GM11168 (cell line): Measurements from ENCODE around the gene C6.
"Not testable (repeated sequence)": the region's sequence is repeated elsewhere in the genome, so short reads cannot be mapped to it uniquely, and the experiment has no call there.

Experiments
- in situ Hi-C: fragments of 300-500 bp; cut with MboI; formaldehyde crosslinking; loops from one replicate; pipeline ENCODE4 v1.12.0; 2022; ENCODE audit warnings: low sequenced_read_pairs; ENCODE audit not compliant: unreplicated experiment

C6 gene

DNA sequence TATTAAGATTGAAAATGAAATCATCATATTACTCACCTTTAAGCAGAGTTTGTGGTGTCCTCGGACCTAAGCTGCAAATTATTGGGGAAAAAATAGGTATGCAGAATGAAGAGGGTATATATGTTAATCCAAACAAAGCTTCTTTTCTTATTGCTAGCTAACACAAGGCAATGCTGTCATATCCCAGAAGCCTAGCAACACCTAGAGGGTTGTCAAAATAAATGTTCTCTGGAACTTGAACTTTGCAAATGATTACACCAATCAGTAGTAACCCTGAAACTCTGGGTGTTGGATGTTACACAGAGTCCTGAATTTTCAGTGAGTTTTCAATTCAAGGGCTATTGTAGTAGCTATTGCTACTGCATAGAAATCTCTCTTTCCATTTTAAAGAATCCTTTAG lies at the start of gene C6:
Gene C6, minus strand, starts transcription at position 193 of the 400 bp plus-strand sequence. CDS start 10,302 bp downstream, outside the sequence.
- in situ Hi-C loops = no loop called here

- in situ Hi-C loops = no loop called here
Observed at GRCh38 chr5:41256400-41256799, 43.1 kb upstream of the C6 start.

DNA sequence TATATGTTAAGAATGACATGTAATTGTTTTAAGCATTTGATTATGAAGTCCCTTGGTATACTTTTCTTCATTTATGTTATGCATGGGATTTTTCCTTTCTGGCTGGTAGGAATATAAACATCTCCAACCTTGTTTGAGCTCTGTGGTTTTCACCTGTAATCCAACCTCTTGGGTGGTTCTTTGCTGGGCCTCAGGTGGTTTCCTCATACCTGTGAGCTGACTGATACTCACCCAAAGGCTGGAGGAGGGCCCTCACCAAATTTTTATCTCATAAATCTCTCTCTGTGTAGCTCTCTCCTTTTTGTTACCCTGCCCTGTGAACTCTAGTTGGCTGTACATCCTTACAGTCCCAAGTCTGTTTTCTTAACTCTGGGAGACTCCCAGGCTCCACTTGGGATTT lies 39.8 kb upstream of the C6 start:
- in situ Hi-C loops = no loop called here

DNA sequence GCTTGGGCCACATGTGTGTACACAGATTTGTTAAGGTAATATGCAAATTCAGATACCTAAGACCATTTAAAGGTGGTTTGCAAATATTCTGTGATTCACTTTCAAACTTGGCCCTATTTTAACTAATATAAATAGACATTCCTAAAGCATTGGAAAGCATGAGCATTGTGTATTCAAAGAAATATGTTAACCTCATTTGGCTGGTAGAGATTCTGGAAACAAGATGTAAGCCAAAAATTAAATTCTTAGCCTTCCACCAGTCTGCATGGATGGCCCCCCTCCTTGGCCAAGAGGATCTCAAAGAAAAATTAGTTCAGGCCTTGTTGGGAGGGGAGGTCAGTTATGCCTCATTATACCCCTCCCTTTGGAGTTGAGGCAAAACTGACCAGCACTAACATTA lies 38.7 kb upstream of the C6 start:
- in situ Hi-C loops = no loop called here

- in situ Hi-C loops = no loop called here
Observed at GRCh38 chr5:41250351-41250987, 37.1 kb upstream of the C6 start.

GRCh38 chr5:41247135-41247534 lies 33.8 kb upstream of the C6 start:
- in situ Hi-C loops = no loop called here

DNA sequence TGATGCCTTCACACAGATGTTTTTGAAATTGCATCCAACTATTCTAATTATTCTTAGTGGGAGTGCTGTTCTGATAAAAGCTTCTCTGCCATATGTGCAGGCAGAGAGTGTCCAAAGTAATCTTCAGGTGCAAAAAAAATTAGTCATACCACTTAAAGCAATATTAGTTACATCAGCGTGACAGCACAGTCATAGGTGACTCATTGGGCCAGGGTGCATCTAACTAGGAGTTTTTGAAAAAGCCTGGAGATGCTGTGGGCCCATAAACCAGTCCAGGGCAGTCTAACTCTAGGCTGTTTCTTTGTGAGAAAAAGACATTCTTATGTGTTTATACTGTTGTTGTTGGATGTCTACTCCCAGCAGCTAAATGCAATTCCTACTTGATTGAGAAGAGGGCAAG lies 33.0 kb upstream of the C6 start:
- in situ Hi-C loops = no loop called here

- in situ Hi-C loops = no loop called here
Observed at GRCh38 chr5:41243558-41243957, 30.2 kb upstream of the C6 start.

- in situ Hi-C loops = no loop called here
Observed at GRCh38 chr5:41240985-41241384, 27.7 kb upstream of the C6 start.

GRCh38 chr5:41240390-41240789 lies 27.1 kb upstream of the C6 start:
- in situ Hi-C loops = no loop called here

DNA sequence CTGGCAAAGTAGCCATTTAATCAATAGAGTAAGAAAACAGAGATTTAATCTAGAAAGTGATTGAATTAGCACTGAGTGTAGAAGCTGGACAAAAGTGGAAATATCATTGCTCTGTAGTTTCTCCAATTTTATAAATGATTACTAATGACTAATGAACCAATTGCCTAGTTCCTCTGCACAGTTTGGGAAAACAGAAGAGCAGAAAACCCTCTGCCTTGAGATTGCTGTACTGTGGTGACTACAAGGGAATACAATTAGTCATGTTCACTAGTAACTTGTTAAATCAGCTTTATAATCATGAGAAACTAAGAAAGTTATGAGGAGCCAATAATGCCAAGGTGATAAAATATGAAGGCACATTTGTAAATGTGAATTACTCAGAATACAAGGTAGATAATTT lies 21.1 kb upstream of the C6 start:
- in situ Hi-C loops = no loop called here

DNA sequence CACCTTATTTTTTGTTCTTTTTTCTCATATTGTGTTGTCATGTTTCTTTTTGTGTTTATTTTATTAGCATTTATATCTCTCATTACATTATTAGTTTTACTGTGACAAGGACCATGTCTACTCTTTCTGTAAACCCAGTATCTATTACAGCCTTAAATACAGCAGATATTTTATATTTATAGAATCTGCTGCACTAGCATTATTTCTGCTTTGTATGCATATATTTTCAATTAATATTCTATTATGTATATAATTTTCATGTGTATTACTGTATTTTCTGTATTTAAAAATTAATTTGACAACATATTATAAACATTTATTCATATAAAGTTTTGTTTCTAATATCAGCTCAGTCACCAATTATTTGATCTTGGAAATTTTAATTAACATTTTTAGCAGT lies 19.5 kb upstream of the C6 start:
- in situ Hi-C loops = no loop called here

- in situ Hi-C loops = not testable (repeated sequence)
Observed at GRCh38 chr5:41230276-41230675, 16.9 kb upstream of the C6 start.

DNA sequence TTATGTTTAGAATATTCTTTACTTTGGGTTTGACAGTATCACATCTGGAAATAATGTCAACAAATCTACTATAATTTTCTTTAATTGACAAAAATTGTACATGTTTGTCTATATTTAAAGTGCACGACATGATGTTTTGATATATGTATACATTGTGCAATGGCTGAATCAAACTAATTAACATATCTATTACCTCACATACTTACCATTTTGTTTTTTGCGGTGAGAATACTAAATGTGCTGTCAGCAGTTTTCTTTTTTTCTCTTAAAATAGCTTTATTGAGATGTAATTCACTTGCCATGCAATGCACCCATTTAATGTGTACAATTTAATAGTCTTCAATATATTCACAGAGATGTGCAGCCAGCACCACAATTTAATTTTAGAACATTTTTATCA lies 10.6 kb upstream of the C6 start:
- in situ Hi-C loops = no loop called here

DNA sequence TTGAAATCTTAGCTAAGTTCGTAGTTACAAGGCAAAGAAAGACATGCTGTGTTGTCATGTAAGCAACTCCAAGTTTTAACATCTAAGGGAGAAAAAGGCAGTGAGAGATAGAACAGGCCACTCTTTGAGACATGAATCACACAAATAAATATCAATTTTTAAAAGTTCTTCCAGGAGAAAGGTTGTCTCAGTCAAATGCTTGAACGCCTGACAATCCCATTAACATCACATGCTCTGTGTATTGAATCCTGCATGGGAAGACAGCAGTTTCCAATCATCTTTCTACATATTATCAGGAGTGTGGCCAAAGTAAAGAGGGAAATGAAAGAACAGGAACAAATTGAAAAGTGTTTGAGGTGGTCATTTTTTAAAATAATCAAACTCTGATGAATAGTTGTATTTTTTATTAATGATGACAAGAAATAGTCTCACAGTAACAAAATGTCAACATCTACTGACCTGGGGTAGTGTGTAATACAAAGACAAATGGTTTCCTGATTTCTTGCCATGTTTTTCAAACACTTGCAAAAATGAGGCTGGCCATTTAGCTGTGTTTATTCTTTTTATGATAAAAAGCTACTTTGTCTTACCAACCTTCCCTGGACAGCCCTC lies 6.4 kb upstream of the C6 start:
- in situ Hi-C loops = no loop called here

GRCh38 chr5:41218929-41219657 lies 5.8 kb upstream of the C6 start:
- in situ Hi-C loops = no loop called here

- in situ Hi-C loops = no loop called here
Observed at GRCh38 chr5:41214182-41214581, 850 bp upstream of the C6 start.

DNA sequence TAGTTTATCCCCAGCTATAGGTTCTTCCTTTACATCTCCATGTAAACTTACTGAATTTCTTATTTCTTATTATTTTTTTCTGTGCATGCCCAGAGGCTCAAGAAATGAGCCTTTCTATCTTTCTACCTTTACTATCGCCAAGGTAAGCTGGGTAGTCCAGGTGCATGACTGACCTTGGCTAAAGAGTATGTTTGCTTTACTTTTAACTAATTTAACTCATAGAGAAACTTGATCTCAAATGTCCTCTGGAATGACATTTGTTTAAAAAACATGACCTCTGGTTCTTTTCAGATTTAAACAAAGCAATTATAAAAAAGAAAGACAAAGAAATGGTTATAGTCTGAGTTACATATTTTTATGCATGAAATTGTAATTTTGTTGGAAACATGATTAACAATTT lies 397 bp downstream of the C6 start:
- in situ Hi-C loops = no loop called here

DNA sequence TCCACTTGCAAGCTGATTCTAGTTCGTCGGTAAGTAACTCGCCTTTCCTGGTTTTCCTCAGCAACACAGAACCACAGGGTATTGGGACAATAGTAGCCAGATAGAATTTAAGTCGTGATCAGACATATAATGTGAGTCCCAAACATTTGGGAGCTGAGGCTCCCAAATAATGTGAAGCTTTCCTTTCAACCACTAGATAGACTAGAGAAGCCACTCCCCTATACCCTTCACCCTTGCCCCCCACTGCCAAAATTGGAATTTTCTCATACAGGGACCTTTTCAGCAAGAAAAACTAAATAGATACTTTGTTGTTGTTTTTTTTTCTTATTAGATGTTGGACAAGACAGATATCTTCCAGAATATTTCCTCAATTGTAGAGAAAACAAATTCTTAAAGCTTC lies 1.9 kb downstream of the C6 start:
- in situ Hi-C loops = no loop called here

- in situ Hi-C loops = not testable (repeated sequence)
Observed at GRCh38 chr5:41205475-41205874, 7.9 kb downstream of the C6 start.

GRCh38 chr5:41203033-41203432 lies 10.3 kb downstream of the C6 start:
- in situ Hi-C loops = no loop called here
